ENCODE results near the gene DCUN1D1. TPM values are rescaled to one million over a fixed set of nuclear protein-coding genes. Genes with fewer than 3 reads are reported as not detected.

The DCUN1D1 gene
- total RNA-seq, 1 experiment from 2014 or later: 99.3 TPM

DNA sequence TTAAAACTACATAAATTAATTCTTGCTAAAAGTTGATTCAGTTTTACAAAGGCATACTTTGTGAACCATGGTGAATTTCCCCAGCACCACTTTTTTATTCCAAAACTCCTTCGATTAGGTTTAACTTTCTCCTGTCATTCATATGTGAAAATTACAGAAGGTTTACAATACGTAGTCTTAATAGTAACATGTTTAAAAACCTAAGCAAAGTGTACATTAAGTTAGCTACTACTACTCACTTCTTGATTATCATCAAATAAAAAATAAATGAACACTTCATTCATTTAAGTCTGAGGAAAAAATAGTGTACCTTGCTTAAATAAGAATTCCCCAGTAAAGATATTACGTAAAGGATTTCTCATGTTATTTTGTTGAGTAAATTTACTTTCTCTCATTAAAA is 38.6 kb downstream of the DCUN1D1 start:
- CTCF ChIA-PET: no interaction called here
- Mint-ChIP-seq H3K27ac (ENCODE audit: unreplicated experiment) (no peak overlapping the region), H3K9me3 (ENCODE audit: low read depth, unreplicated experiment) (no peaks in the 10 kb centered on the region), H3K36me3 (ENCODE audit: insufficient read depth, unreplicated experiment) (peaks cover 16% of the 10 kb centered on the region), H3K27me3 (ENCODE audit: unreplicated experiment) (no peaks in the 10 kb centered on the region), H3K4me1 (ENCODE audit: low read depth, unreplicated experiment) (no peaks in the 10 kb centered on the region), H3K4me3 (ENCODE audit: low read depth, unreplicated experiment) (no peak overlapping the region)
- intact Hi-C loops (cut with micrococcal nuclease; ENCODE audit: unreplicated experiment): no loop called here
- TF ChIP-seq, protein P1, sequence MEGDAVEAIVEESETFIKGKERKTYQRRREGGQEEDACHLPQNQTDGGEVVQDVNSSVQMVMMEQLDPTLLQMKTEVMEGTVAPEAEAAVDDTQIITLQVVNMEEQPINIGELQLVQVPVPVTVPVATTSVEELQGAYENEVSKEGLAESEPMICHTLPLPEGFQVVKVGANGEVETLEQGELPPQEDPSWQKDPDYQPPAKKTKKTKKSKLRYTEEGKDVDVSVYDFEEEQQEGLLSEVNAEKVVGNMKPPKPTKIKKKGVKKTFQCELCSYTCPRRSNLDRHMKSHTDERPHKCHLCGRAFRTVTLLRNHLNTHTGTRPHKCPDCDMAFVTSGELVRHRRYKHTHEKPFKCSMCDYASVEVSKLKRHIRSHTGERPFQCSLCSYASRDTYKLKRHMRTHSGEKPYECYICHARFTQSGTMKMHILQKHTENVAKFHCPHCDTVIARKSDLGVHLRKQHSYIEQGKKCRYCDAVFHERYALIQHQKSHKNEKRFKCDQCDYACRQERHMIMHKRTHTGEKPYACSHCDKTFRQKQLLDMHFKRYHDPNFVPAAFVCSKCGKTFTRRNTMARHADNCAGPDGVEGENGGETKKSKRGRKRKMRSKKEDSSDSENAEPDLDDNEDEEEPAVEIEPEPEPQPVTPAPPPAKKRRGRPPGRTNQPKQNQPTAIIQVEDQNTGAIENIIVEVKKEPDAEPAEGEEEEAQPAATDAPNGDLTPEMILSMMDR (IDR thresholded peaks at IDR 0.05; ENCODE audit: unreplicated experiment): no peak
- no TSS peak for BruUV-seq (replicated peaks)
- DNase-seq: no peak

DNA sequence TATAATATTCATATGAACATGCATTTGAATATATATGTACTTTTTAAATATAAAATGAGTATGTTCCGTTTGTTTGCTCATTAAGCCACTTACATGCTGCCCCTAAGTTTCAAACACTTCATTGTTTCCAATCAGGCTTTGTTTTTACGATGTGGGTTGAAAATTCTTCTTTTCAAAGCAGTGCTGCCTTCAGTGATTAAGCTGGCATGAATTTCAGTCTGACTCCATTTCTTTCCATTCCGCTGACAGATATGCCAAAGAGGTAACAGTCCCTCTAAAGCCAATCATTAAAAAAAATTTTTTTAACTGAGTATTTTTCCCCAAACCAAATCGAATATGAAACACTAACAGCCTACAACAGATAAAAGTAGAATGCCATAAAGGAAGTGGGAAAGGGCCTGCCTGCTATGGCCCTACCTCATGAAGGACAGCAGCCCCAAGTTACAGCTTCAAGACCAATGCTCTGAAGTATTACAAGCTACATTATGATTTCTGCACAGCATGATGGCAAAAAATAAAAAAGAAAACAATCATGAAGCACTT is 40.0 kb downstream of the DCUN1D1 start:
- Mint-ChIP-seq H3K9me3 (ENCODE audit: low read depth, unreplicated experiment) (no peaks in the 10 kb centered on the region), H3K36me3 (ENCODE audit: insufficient read depth, unreplicated experiment) (peaks cover 2% of the 10 kb centered on the region), H3K27ac (ENCODE audit: unreplicated experiment) (no peak overlapping the region), H3K27me3 (ENCODE audit: unreplicated experiment) (no peaks in the 10 kb centered on the region), H3K4me3 (ENCODE audit: low read depth, unreplicated experiment) (no peak overlapping the region), H3K4me1 (ENCODE audit: low read depth, unreplicated experiment) (no peaks in the 10 kb centered on the region)
- TF ChIP-seq, protein P1 (IDR thresholded peaks at IDR 0.05; ENCODE audit: unreplicated experiment): no peak
- no TSS peak for BruUV-seq (replicated peaks)
- CTCF ChIA-PET: no interaction called here
- DNase-seq: no peak
- intact Hi-C loops (cut with micrococcal nuclease; ENCODE audit: unreplicated experiment): no loop called here

DNA sequence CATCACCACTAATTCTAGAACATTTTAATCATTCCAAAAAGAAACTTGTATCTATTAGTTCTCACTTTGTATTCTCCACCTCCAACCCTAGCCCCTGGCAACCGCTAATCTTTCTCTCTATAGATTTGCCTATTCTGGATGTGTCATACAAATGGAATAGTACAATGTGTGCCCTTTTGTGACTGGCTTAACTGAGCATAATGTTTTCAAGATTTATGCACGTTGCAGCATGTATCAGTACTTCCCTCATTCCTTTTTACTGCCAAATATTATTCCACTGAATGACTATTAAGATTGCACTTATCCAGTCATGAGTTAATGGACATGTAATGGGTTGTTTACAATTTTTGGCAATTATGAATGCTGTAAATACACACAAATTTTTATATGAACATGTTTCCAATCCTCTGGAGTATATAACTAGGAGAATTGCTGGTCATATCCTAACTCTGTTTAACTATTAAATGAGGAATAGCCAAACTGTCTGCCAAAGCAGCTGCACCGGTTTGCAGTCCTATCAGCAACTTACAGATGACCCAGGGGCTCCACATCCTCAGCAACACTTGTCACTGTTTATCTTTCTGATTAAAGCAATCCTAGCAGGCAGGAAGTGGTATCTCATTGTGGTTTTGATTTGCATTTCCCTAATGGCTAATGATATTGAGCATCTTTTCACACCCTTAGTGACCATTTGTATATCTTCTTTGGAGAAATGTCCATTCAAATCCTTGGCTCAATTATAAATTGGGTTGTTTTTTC is 42.9 kb downstream of the DCUN1D1 start:
- Mint-ChIP-seq H3K36me3 (ENCODE audit: insufficient read depth, unreplicated experiment) (peaks cover 5% of the 10 kb centered on the region), H3K9me3 (ENCODE audit: low read depth, unreplicated experiment) (no peaks in the 10 kb centered on the region), H3K4me3 (ENCODE audit: low read depth, unreplicated experiment) (no peak overlapping the region), H3K4me1 (ENCODE audit: low read depth, unreplicated experiment) (no peaks in the 10 kb centered on the region), H3K27me3 (ENCODE audit: unreplicated experiment) (no peaks in the 10 kb centered on the region), H3K27ac (ENCODE audit: unreplicated experiment) (no peak overlapping the region)
- CTCF ChIA-PET: no interaction called here
- DNase-seq: no peak
- intact Hi-C loops (cut with micrococcal nuclease; ENCODE audit: unreplicated experiment): no loop called here
- BruUV-seq (replicated peaks): no TSS peak
- TF ChIP-seq, protein P1 (IDR thresholded peaks at IDR 0.05; ENCODE audit: unreplicated experiment): no peak

DNA sequence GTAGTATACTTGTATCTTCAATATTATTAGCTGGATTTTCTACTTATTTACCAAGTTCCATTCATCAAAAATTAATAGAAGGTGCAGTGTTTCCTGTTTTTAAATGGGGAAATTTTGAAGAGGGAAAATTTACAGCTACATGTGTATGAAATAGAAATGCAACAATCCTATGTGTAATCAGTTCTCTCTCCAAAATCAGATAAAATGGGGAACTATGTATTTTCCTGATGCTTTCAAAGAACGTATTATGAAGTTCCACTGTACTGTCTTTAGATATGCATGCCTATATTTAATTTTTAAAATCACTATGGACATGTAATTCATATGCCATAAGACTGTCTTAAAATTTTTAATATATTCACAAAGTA is 43.4 kb downstream of the DCUN1D1 start:
- Mint-ChIP-seq H3K27ac (ENCODE audit: unreplicated experiment) (no peak overlapping the region), H3K36me3 (ENCODE audit: insufficient read depth, unreplicated experiment) (peaks cover 5% of the 10 kb centered on the region), H3K4me1 (ENCODE audit: low read depth, unreplicated experiment) (no peaks in the 10 kb centered on the region), H3K4me3 (ENCODE audit: low read depth, unreplicated experiment) (no peak overlapping the region), H3K27me3 (ENCODE audit: unreplicated experiment) (no peaks in the 10 kb centered on the region), H3K9me3 (ENCODE audit: low read depth, unreplicated experiment) (no peaks in the 10 kb centered on the region)
- DNase-seq: no peak
- BruUV-seq (replicated peaks): no TSS peak
- TF ChIP-seq, protein P1 (IDR thresholded peaks at IDR 0.05; ENCODE audit: unreplicated experiment): no peak
- intact Hi-C loops (cut with micrococcal nuclease; ENCODE audit: unreplicated experiment): no loop called here
- CTCF ChIA-PET: no interaction called here
